ENCODE data around the gene CDHR1. TPM values are rescaled to one million over a fixed set of nuclear protein-coding genes. Genes with fewer than 3 reads are reported as not detected.
A peak's percentile ranks its signal among the peaks of the same experiment; 100 is the strongest.

Gene CDHR1
- total RNA-seq, 1 experiment from 2014 or later, result not detected

- no TSS peak for BruUV-seq (replicated peaks)
- H3K27ac ChIP-seq, result no peak overlapping the region
- CTCF ChIA-PET, result no interaction called here
Observed at GRCh38 chr10:84149854-84150253, 44.5 kb upstream of the CDHR1 start.

DNA sequence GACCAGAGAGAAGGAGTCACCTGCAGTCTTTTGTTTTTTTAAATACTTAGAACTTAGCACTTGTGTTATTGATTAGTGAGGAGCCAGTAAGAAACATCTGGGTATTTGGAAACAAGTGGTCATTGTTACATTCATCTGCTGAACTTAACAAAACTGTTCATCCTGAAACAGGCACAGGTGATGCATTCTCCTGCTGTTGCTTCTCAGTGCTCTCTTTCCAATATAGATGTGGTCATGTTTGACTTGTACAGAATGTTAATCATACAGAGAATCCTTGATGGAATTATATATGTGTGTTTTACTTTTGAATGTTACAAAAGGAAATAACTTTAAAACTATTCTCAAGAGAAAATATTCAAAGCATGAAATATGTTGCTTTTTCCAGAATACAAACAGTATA, 41.6 kb upstream of the CDHR1 start:
- peaks cover 57% of the 10 kb centered on the region for H3K36me3 ChIP-seq (ENCODE audit: low read depth)
- H3K27ac ChIP-seq, result no peak overlapping the region

More at GRCh38 chr10:84149854-84150253, 44.5 kb upstream of the CDHR1 start:
- H3K4me3 ChIP-seq, result no peak overlapping the region
- H3K9me3 ChIP-seq (ENCODE audit: insufficient read depth, low read depth), result no peaks in the 10 kb centered on the region
- H3K36me3 ChIP-seq (ENCODE audit: low read depth), result peaks cover 79% of the 10 kb centered on the region
- TF ChIP-seq CTCF (conservative IDR thresholded peaks at IDR 0.05) (no peak), EZH2 (IDR thresholded peaks at IDR 0.05; ENCODE audit: low read depth) (no peak)
- H3K79me2 ChIP-seq (ENCODE audit: low read depth), result no peaks in the 10 kb centered on the region
- peaks cover 55% of the 10 kb centered on the region for H4K20me1 ChIP-seq (ENCODE audit: insufficient read depth)
- H3K4me1 ChIP-seq (replicated peaks; ENCODE audit: insufficient read depth), result no peaks in the 10 kb centered on the region
- no peak overlapping the region for H3K4me2 ChIP-seq
- H2AFZ ChIP-seq, result no peak overlapping the region
- intact Hi-C loops (cut with micrococcal nuclease; ENCODE audit: unreplicated experiment), result no loop called here
- no peaks in the 10 kb centered on the region for H3K9me2 ChIP-seq (ENCODE audit: insufficient read depth)
- no peak for DNase-seq
- H3F3A ChIP-seq (ENCODE audit: insufficient read depth, low read depth), result peaks cover 25% of the 10 kb centered on the region
- no peaks in the 10 kb centered on the region for H3K27me3 ChIP-seq (ENCODE audit: insufficient read depth, low read depth)
- POLR2A ChIA-PET (ENCODE audit: unreplicated experiment), result no interaction called here

GRCh38 chr10:84155521-84155920, 38.8 kb upstream of the CDHR1 start:
- Histone ChIP-seq H3K27ac (no peak overlapping the region), H3K4me2 (no peak overlapping the region), H2AFZ (no peak overlapping the region), H3K9me3 (ENCODE audit: insufficient read depth, low read depth) (no peaks in the 10 kb centered on the region), H4K20me1 (ENCODE audit: insufficient read depth) (peaks cover 28% of the 10 kb centered on the region), H3K4me3 (no peak overlapping the region), H3K27me3 (ENCODE audit: insufficient read depth, low read depth) (no peaks in the 10 kb centered on the region), H3K9me2 (ENCODE audit: insufficient read depth) (no peaks in the 10 kb centered on the region), H3K79me2 (ENCODE audit: low read depth) (no peaks in the 10 kb centered on the region), H3K4me1 (replicated peaks; ENCODE audit: insufficient read depth) (no peaks in the 10 kb centered on the region), H3F3A (ENCODE audit: insufficient read depth, low read depth) (peaks cover 22% of the 10 kb centered on the region), H3K36me3 (ENCODE audit: low read depth) (peaks cover 36% of the 10 kb centered on the region)
- no peak for DNase-seq
- ChIA-PET POLR2A (ENCODE audit: unreplicated experiment) (interaction anchor here (0.7 kb wide), 1 partner anchor 33 kb away, joined by 16 read pairs; no protein-coding TSS in a partner anchor), CTCF (no interaction called here)
- BruUV-seq (replicated peaks), result no TSS peak
- TF ChIP-seq EZH2 (IDR thresholded peaks at IDR 0.05; ENCODE audit: low read depth) (no peak), CTCF (conservative IDR thresholded peaks at IDR 0.05) (no peak)
- intact Hi-C loops (cut with micrococcal nuclease; ENCODE audit: unreplicated experiment), result no loop called here

More for the DNA sequence above, 41.6 kb upstream of the CDHR1 start:
- H3K9me3 ChIP-seq (ENCODE audit: insufficient read depth, low read depth), result no peaks in the 10 kb centered on the region
- TF ChIP-seq CTCF (conservative IDR thresholded peaks at IDR 0.05) (no peak), EZH2 (IDR thresholded peaks at IDR 0.05; ENCODE audit: low read depth) (no peak)
- POLR2A ChIA-PET (ENCODE audit: unreplicated experiment), result no interaction called here
- intact Hi-C loops (cut with micrococcal nuclease; ENCODE audit: unreplicated experiment), result no loop called here
- H3K4me3 ChIP-seq, result no peak overlapping the region
- H3K27me3 ChIP-seq (ENCODE audit: insufficient read depth, low read depth), result no peaks in the 10 kb centered on the region
- H3K9me2 ChIP-seq (ENCODE audit: insufficient read depth), result no peaks in the 10 kb centered on the region
- no peak overlapping the region for H3K4me2 ChIP-seq
- H3F3A ChIP-seq (ENCODE audit: insufficient read depth, low read depth), result peaks cover 22% of the 10 kb centered on the region
- DNase-seq, result no peak
- CTCF ChIA-PET, result no interaction called here
- H2AFZ ChIP-seq, result no peak overlapping the region
- no peaks in the 10 kb centered on the region for H3K79me2 ChIP-seq (ENCODE audit: low read depth)
- H3K4me1 ChIP-seq (replicated peaks; ENCODE audit: insufficient read depth), result no peaks in the 10 kb centered on the region
- BruUV-seq (replicated peaks), result TSS peak; percentile 3
- H4K20me1 ChIP-seq (ENCODE audit: insufficient read depth), result peaks cover 47% of the 10 kb centered on the region

All from PC-9 (cell line).